WERI-Rb-1 (cell line): ENCODE data around the gene TCF3.
"Not testable (repeated sequence)": the region's sequence is repeated elsewhere in the genome, so short reads cannot be mapped to it uniquely, and the experiment has no call there.

Source experiments
- DNase-seq: peaks from one replicate; pipeline ENCODE4 v3.0.0-alpha.2; 2020
- H3K27ac ChIP-seq: fragments of 250-450 bp; sonication (Bioruptor Pico); 2 replicates; pipeline ENCODE4 v1.5.1; 2020; ENCODE audit warnings: mild to moderate bottlenecking, moderate library complexity
- H3K27me3 ChIP-seq: fragments of 250-450 bp; sonication (Bioruptor Pico); 2 replicates; pipeline ENCODE4 v1.5.1; 2021; ENCODE audit warnings: mild to moderate bottlenecking, low read depth, moderate library complexity; ENCODE audit not compliant: insufficient read depth, severe bottlenecking
- H3K36me3 ChIP-seq: fragments of 250-450 bp; sonication (Bioruptor Pico); 2 replicates; pipeline ENCODE4 v1.5.1; 2020; ENCODE audit warnings: mild to moderate bottlenecking, moderate library complexity
- H3K4me3 ChIP-seq: 2 replicates; pipeline ENCODE4 v1.5.1; 2011; ENCODE audit warnings: low read depth, mild to moderate bottlenecking, control low read depth, low read length
- H3K9me3 ChIP-seq: fragments of 250-450 bp; sonication (Bioruptor Pico); 2 replicates; pipeline ENCODE4 v1.5.1; 2021; ENCODE audit warnings: mild to moderate bottlenecking, moderate library complexity; ENCODE audit not compliant: severe bottlenecking
- TF ChIP-seq, protein P1 (sequence below): IDR thresholded peaks from 2 replicates; pipeline ENCODE4 v1.5.1; 2011; ENCODE audit warnings: low read depth, mild to moderate bottlenecking, control low read depth, inconsistent platforms, low read length

The TCF3 gene

GRCh38 chr19:1652471-1653299 is at the start of gene TCF3:
TCF3 (minus strand) TSS chr19:1652615; CDS start chr19:1650248, 2,367 bp downstream.
- peak within 1 kb of the TSS; percentile 84 for H3K4me3 ChIP-seq
- peak within 1 kb of the TSS; percentile 100 for H3K27ac ChIP-seq
- peak; percentile 97 for DNase-seq
- TF ChIP-seq, protein P1, sequence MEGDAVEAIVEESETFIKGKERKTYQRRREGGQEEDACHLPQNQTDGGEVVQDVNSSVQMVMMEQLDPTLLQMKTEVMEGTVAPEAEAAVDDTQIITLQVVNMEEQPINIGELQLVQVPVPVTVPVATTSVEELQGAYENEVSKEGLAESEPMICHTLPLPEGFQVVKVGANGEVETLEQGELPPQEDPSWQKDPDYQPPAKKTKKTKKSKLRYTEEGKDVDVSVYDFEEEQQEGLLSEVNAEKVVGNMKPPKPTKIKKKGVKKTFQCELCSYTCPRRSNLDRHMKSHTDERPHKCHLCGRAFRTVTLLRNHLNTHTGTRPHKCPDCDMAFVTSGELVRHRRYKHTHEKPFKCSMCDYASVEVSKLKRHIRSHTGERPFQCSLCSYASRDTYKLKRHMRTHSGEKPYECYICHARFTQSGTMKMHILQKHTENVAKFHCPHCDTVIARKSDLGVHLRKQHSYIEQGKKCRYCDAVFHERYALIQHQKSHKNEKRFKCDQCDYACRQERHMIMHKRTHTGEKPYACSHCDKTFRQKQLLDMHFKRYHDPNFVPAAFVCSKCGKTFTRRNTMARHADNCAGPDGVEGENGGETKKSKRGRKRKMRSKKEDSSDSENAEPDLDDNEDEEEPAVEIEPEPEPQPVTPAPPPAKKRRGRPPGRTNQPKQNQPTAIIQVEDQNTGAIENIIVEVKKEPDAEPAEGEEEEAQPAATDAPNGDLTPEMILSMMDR, result no peak
- H3K27me3 ChIP-seq, result no peaks in the 10 kb centered on the region
- peaks cover 27% of the 10 kb centered on the region for H3K36me3 ChIP-seq
- no peaks in the 10 kb centered on the region for H3K9me3 ChIP-seq

GRCh38 chr19:1700733-1701663 is 48.6 kb upstream of the TCF3 start:
- H3K27me3 ChIP-seq, result no peaks in the 10 kb centered on the region
- DNase-seq, result no peak
- no peaks in the 10 kb centered on the region for H3K36me3 ChIP-seq
- no peak overlapping the region for H3K4me3 ChIP-seq
- no peak overlapping the region for H3K27ac ChIP-seq
- TF ChIP-seq, protein P1, result no peak
- H3K9me3 ChIP-seq, result peaks cover 10% of the 10 kb centered on the region

- Histone ChIP-seq H3K4me3 (no peak overlapping the region), H3K9me3 (peaks cover 14% of the 10 kb centered on the region), H3K27me3 (no peaks in the 10 kb centered on the region), H3K27ac (no peak overlapping the region), H3K36me3 (no peaks in the 10 kb centered on the region)
- TF ChIP-seq, protein P1, result no peak
- peak; percentile 37 for DNase-seq
Measured at GRCh38 chr19:1699998-1700732, 47.8 kb upstream of the TCF3 start.

- Histone ChIP-seq H3K9me3 (peaks cover 12% of the 10 kb centered on the region), H3K4me3 (no peak overlapping the region), H3K27me3 (no peaks in the 10 kb centered on the region), H3K27ac (no peak overlapping the region), H3K36me3 (no peaks in the 10 kb centered on the region)
- TF ChIP-seq, protein P1, result no peak
- no peak for DNase-seq
Measured at GRCh38 chr19:1699386-1699785, 47.0 kb upstream of the TCF3 start.

GRCh38 chr19:1698636-1699035 is 46.2 kb upstream of the TCF3 start:
- peaks cover 10% of the 10 kb centered on the region for H3K9me3 ChIP-seq
- H3K27ac ChIP-seq, result no peak overlapping the region
- H3K27me3 ChIP-seq, result peaks cover under 1% of the 10 kb centered on the region
- H3K4me3 ChIP-seq, result no peak overlapping the region
- H3K36me3 ChIP-seq, result no peaks in the 10 kb centered on the region
- no peak for DNase-seq
- TF ChIP-seq, protein P1, result no peak

- Histone ChIP-seq H3K27me3 (peaks cover 31% of the 10 kb centered on the region), H3K9me3 (peaks cover 10% of the 10 kb centered on the region)
- not testable (repeated sequence) for DNase-seq, H3K36me3 ChIP-seq, H3K4me3 ChIP-seq, H3K27ac ChIP-seq
Measured at GRCh38 chr19:1695481-1695880, 43.1 kb upstream of the TCF3 start.
